Ishikawa (cell line): ENCODE measurements around the gene TCF4.

Experiments used
- EGR1 ChIP-seq: IDR thresholded peaks from 2 replicates; pipeline ENCODE4 v1.6.1; 2012
- EP300 ChIP-seq: IDR thresholded peaks from 2 replicates; pipeline ENCODE4 v1.6.1; 2012; ENCODE audit warnings: borderline replicate concordance
- FOXM1 ChIP-seq: IDR thresholded peaks from 2 replicates; pipeline ENCODE4 v1.6.1; 2012; ENCODE audit warnings: low read depth, borderline replicate concordance
- MAX ChIP-seq: IDR thresholded peaks from 2 replicates; pipeline ENCODE4 v1.6.1; 2012
- NFIC ChIP-seq: IDR thresholded peaks from 2 replicates; pipeline ENCODE4 v1.6.1; 2012
- RAD21 ChIP-seq: IDR thresholded peaks from 2 replicates; pipeline ENCODE4 v1.6.1; 2012; ENCODE audit warnings: low read depth
- TCF12 ChIP-seq: IDR thresholded peaks from 2 replicates; pipeline ENCODE4 v1.6.1; 2012; ENCODE audit warnings: low read depth
- TEAD4 ChIP-seq: IDR thresholded peaks from 2 replicates; pipeline ENCODE4 v1.6.1; 2012
- YY1 ChIP-seq: IDR thresholded peaks from 2 replicates; pipeline ENCODE4 v1.6.1; 2012; ENCODE audit warnings: low read depth
- ZBTB7A ChIP-seq: IDR thresholded peaks from 2 replicates; pipeline ENCODE4 v1.6.1; 2012; ENCODE audit warnings: low read depth
- TF ChIP-seq, protein P1 (sequence below): IDR thresholded peaks from 2 replicates; pipeline ENCODE4 v1.6.1; 2012; ENCODE audit warnings: low read depth, mild to moderate bottlenecking

GRCh38 chr18:55228191-55228590 is 359.8 kb downstream of the TCF4 start:
- TF ChIP-seq EP300 (no peak), FOXM1 (no peak), EGR1 (no peak), ZBTB7A (no peak), YY1 (no peak), MAX (no peak), NFIC (no peak), TCF12 (no peak), TEAD4 (no peak), RAD21 (no peak)
- TF ChIP-seq, protein P1, sequence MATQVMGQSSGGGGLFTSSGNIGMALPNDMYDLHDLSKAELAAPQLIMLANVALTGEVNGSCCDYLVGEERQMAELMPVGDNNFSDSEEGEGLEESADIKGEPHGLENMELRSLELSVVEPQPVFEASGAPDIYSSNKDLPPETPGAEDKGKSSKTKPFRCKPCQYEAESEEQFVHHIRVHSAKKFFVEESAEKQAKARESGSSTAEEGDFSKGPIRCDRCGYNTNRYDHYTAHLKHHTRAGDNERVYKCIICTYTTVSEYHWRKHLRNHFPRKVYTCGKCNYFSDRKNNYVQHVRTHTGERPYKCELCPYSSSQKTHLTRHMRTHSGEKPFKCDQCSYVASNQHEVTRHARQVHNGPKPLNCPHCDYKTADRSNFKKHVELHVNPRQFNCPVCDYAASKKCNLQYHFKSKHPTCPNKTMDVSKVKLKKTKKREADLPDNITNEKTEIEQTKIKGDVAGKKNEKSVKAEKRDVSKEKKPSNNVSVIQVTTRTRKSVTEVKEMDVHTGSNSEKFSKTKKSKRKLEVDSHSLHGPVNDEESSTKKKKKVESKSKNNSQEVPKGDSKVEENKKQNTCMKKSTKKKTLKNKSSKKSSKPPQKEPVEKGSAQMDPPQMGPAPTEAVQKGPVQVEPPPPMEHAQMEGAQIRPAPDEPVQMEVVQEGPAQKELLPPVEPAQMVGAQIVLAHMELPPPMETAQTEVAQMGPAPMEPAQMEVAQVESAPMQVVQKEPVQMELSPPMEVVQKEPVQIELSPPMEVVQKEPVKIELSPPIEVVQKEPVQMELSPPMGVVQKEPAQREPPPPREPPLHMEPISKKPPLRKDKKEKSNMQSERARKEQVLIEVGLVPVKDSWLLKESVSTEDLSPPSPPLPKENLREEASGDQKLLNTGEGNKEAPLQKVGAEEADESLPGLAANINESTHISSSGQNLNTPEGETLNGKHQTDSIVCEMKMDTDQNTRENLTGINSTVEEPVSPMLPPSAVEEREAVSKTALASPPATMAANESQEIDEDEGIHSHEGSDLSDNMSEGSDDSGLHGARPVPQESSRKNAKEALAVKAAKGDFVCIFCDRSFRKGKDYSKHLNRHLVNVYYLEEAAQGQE = no peak
